ENCODE results near the gene KRTAP10-12.

GRCh38 chr21:44682580-44683151 is 14.3 kb upstream of the KRTAP10-12 start:
- TF ChIP-seq POLR2AphosphoS5 (IDR thresholded peaks at IDR 0.05) (no peak), CTCF (IDR thresholded peaks at IDR 0.05; ENCODE audit: poor library complexity, severe bottlenecking) (no peak), EZH2 (IDR thresholded peaks at IDR 0.05; ENCODE audit: borderline replicate concordance, insufficient read depth, low read length, poor library complexity, severe bottlenecking) (no peak), MXI1 (conservative IDR thresholded peaks at IDR 0.05; ENCODE audit: poor library complexity, severe bottlenecking) (no peak), SMC3 (conservative IDR thresholded peaks at IDR 0.05; ENCODE audit: poor library complexity) (no peak), EP300 (conservative IDR thresholded peaks at IDR 0.05; ENCODE audit: poor library complexity, severe bottlenecking) (no peak)

All from neural cell (in vitro differentiated cells).